ENCODE results near the gene MICAL3.

The MICAL3 gene

DNA sequence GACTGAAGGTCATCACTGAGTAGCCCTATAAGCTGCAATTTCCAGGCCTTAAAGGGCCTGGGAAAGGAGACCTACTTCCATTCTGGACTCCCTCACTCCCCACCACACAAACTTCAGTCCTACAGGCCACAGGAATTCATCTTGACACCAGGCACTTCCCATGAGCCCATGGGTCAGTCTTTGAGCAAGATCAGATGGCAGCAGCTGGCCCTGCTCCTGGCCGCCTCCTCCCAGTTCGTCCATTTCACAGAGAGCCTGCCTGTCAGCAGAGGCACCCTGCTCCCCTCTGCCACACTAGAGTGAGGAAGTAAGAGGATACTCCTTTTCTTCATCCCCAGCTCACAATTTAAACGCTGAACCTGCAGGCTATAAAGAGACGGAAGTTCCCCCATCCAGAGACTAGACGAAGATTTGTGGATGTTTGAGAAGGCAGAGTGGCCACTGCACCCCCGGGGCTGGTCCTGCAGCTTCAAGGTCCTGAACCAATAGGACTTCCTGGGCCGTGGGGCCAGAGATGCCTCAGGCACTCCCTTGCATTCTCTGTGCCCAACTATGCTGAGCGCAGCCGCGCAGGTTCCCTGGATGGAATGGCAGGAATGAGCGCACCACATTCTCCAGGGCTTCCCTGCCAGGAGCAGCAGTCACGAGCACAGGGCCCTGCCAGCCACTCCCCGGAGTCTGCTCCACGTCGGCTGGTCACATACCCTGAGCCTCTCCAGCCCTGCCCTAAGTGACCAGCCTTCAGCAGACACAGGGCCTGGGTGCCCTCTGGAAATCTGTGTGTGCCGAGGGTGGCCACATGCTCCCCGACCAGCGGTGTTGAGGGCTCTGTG is 216.6 kb downstream of the MICAL3 start:
- peaks cover 11% of the 10 kb centered on the region for H3K4me1 ChIP-seq (ENCODE audit: insufficient read depth, insufficient read length)
- no peak overlapping the region for H3K9ac ChIP-seq (ENCODE audit: insufficient read length, low read depth)
- no peak for DNase-seq (ENCODE audit: low read depth, low spot score)
- no peak for TF ChIP-seq SUZ12 (IDR thresholded peaks at IDR 0.05; ENCODE audit: extremely low read depth, insufficient read depth, insufficient read length)
- no peak for TF ChIP-seq ZNF274 (IDR thresholded peaks at IDR 0.05; ENCODE audit: low read depth, low read length)
- no peak for TF ChIP-seq YY1 (IDR thresholded peaks at IDR 0.05; ENCODE audit: insufficient read depth, insufficient read length)
- no peaks in the 10 kb centered on the region for H3K27me3 ChIP-seq (ENCODE audit: insufficient read depth, insufficient read length)
- no peaks in the 10 kb centered on the region for H3K9me3 ChIP-seq (ENCODE audit: insufficient read depth, low read length)
- H3K4me3 ChIP-seq (ENCODE audit: insufficient read length, low read depth) = no peak overlapping the region
- H3K36me3 ChIP-seq (ENCODE audit: insufficient read depth, insufficient read length, low read length) = peaks cover 53% of the 10 kb centered on the region

DNA sequence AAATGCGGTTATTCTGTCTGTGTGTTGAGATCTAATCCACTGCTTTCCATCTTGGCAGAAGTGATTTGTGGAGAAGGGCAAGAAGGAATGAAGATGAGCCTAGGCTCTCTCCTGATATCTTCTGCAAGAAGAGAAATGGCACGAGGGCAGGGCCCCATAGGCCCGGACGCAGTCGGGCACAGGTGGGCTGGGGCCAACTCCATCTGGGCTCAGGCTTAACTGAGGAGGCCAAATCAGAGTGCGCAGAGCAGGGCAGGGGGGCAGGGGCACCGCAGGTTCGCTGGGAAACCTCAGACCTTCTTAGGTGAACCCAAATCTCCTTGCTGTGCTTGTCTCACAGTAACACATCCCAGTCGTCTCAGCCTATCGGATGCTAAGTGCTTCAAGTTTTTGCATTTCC is 217.3 kb downstream of the MICAL3 start:
- no peak overlapping the region for H3K9ac ChIP-seq (ENCODE audit: insufficient read length, low read depth)
- no peaks in the 10 kb centered on the region for H3K27me3 ChIP-seq (ENCODE audit: insufficient read depth, insufficient read length)
- H3K4me1 ChIP-seq (ENCODE audit: insufficient read depth, insufficient read length) = peaks cover 11% of the 10 kb centered on the region
- no peak for DNase-seq (ENCODE audit: low read depth, low spot score)
- H3K9me3 ChIP-seq (ENCODE audit: insufficient read depth, low read length) = no peaks in the 10 kb centered on the region
- H3K36me3 ChIP-seq (ENCODE audit: insufficient read depth, insufficient read length, low read length) = peaks cover 46% of the 10 kb centered on the region
- TF ChIP-seq ZNF274 (IDR thresholded peaks at IDR 0.05; ENCODE audit: low read depth, low read length) = no peak
- TF ChIP-seq SUZ12 (IDR thresholded peaks at IDR 0.05; ENCODE audit: extremely low read depth, insufficient read depth, insufficient read length) = no peak
- no peak for TF ChIP-seq YY1 (IDR thresholded peaks at IDR 0.05; ENCODE audit: insufficient read depth, insufficient read length)
- H3K4me3 ChIP-seq (ENCODE audit: insufficient read length, low read depth) = no peak overlapping the region

DNA sequence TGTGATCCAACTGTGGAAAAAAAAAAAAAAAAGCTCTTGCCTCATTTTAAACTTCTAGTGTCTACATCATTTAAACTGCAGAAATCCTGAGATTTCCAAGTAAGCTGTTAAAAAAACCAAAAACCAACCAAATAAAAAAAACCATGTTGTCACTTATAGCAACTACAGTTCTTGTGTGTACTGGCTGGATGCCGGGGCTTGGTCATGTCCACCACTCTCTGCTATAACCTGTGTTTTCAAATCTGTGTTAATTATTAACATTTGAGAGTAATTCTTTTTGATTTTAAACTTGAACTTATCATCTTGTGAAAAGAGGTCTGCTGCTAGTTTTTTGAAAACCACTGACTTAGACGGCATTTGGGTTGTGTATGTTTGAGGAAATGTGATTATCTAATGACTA is 217.9 kb downstream of the MICAL3 start:
- Histone ChIP-seq H3K27me3 (ENCODE audit: insufficient read depth, insufficient read length) (no peaks in the 10 kb centered on the region), H3K9me3 (ENCODE audit: insufficient read depth, low read length) (no peaks in the 10 kb centered on the region), H3K4me1 (ENCODE audit: insufficient read depth, insufficient read length) (peaks cover 11% of the 10 kb centered on the region), H3K4me3 (ENCODE audit: insufficient read length, low read depth) (no peak overlapping the region), H3K36me3 (ENCODE audit: insufficient read depth, insufficient read length, low read length) (peaks cover 43% of the 10 kb centered on the region), H3K9ac (ENCODE audit: insufficient read length, low read depth) (no peak overlapping the region)
- no peak for TF ChIP-seq ZNF274 (IDR thresholded peaks at IDR 0.05; ENCODE audit: low read depth, low read length)
- TF ChIP-seq YY1 (IDR thresholded peaks at IDR 0.05; ENCODE audit: insufficient read depth, insufficient read length) = no peak
- no peak for TF ChIP-seq SUZ12 (IDR thresholded peaks at IDR 0.05; ENCODE audit: extremely low read depth, insufficient read depth, insufficient read length)
- no peak for DNase-seq (ENCODE audit: low read depth, low spot score)

DNA sequence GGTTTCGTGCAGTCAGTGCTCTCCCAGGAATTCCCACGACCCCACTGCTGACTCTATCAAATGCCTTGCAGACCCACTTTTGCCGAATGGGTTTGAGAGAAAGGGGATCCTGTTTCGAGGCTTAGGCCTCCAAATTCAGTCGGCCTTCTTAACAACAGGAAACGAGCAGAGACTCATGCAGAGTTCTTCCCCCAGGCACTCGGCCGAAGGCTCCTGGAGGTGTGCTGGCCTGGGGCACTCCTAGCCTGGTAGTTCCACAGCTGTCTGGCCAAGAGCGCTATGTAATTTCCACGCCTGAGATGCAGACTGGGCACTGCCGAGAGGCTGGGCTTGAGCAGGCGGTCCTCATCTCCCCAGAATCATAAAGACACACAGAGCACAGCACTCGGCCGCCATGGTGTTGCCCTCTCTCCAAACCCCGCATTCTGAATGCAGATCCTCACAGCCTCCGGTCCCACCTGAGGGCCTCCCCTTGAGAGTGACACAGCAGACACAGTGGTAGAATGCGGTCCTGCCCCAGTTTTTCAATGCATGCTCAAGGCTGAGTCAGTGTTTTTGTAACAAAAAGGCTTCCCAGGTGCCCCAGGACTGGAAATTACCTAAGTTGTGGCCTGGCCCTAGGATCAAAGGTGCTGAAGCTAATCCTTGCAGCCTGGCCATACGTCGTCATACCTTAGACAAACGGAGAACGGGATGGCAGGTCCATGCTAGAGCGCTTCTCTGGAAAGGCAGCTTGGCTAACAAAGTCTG is 219.9 kb downstream of the MICAL3 start:
- Histone ChIP-seq H3K27me3 (ENCODE audit: insufficient read depth, insufficient read length) (no peaks in the 10 kb centered on the region), H3K9ac (ENCODE audit: insufficient read length, low read depth) (no peak overlapping the region), H3K9me3 (ENCODE audit: insufficient read depth, low read length) (no peaks in the 10 kb centered on the region), H3K4me3 (ENCODE audit: insufficient read length, low read depth) (no peak overlapping the region), H3K36me3 (ENCODE audit: insufficient read depth, insufficient read length, low read length) (peaks cover 37% of the 10 kb centered on the region), H3K4me1 (ENCODE audit: insufficient read depth, insufficient read length) (peaks cover 11% of the 10 kb centered on the region)
- no peak for DNase-seq (ENCODE audit: low read depth, low spot score)
- TF ChIP-seq SUZ12 (IDR thresholded peaks at IDR 0.05; ENCODE audit: extremely low read depth, insufficient read depth, insufficient read length) (no peak), YY1 (IDR thresholded peaks at IDR 0.05; ENCODE audit: insufficient read depth, insufficient read length) (no peak), ZNF274 (IDR thresholded peaks at IDR 0.05; ENCODE audit: low read depth, low read length) (no peak)

DNA sequence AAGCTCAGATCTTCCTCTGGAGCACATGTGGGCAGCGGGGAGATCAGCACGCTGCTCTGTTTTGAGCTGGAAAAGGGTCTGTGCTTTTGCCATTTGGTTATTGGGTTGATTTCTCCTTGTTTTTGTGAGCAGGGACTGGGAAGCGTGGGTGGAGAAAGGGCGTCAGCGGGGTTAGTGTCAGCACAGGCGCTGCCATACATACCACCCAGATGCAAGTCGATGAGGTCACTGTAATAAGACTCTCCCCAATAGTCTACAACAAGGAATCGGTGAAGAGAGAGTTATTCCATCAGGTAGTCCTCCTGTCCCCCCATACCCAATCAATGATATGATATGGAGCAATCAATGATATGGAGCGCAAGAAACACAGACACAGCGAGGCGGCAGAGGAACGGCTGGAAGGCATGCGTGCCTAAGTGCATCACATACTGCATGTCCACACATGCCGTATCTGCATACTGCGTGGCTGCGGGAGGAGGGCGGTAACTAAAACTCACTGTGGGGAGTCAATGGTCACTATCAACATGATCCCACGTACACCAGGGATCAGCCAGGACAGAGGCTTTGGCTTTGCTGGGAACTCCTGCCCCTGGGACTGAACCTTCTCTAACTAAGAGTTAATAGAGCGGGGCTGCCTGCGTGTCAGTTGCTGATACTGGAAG is 220.6 kb downstream of the MICAL3 start:
- Histone ChIP-seq H3K9me3 (ENCODE audit: insufficient read depth, low read length) (no peaks in the 10 kb centered on the region), H3K9ac (ENCODE audit: insufficient read length, low read depth) (no peak overlapping the region), H3K4me3 (ENCODE audit: insufficient read length, low read depth) (no peak overlapping the region), H3K4me1 (ENCODE audit: insufficient read depth, insufficient read length) (peaks cover 11% of the 10 kb centered on the region), H3K27me3 (ENCODE audit: insufficient read depth, insufficient read length) (no peaks in the 10 kb centered on the region), H3K36me3 (ENCODE audit: insufficient read depth, insufficient read length, low read length) (peaks cover 30% of the 10 kb centered on the region)
- DNase-seq (ENCODE audit: low read depth, low spot score) = no peak
- TF ChIP-seq YY1 (IDR thresholded peaks at IDR 0.05; ENCODE audit: insufficient read depth, insufficient read length) = no peak
- TF ChIP-seq ZNF274 (IDR thresholded peaks at IDR 0.05; ENCODE audit: low read depth, low read length) = no peak
- TF ChIP-seq SUZ12 (IDR thresholded peaks at IDR 0.05; ENCODE audit: extremely low read depth, insufficient read depth, insufficient read length) = no peak

DNA sequence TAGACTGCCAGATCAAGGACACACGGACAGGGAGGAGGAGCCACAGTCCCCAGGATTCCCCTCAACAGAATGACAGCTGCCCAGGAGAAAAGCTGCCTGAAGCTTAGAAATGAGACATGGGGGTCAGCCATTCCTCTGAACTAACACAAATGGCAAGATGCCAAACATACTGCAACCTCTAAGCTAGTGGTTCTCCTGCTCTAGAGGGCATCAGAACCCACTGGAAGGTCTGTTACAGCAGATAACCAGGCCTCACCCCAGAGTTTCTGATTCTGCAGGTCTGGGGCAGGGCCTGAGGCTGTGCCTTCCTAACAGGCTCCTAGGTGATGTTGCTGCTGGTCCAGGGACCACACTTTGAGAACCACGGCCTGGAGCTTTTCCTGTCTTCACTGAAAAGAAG is 221.5 kb downstream of the MICAL3 start:
- Histone ChIP-seq H3K9me3 (ENCODE audit: insufficient read depth, low read length) (no peaks in the 10 kb centered on the region), H3K27me3 (ENCODE audit: insufficient read depth, insufficient read length) (no peaks in the 10 kb centered on the region), H3K9ac (ENCODE audit: insufficient read length, low read depth) (no peak overlapping the region), H3K36me3 (ENCODE audit: insufficient read depth, insufficient read length, low read length) (peaks cover 22% of the 10 kb centered on the region), H3K4me3 (ENCODE audit: insufficient read length, low read depth) (no peak overlapping the region), H3K4me1 (ENCODE audit: insufficient read depth, insufficient read length) (peaks cover 6% of the 10 kb centered on the region)
- no peak for TF ChIP-seq SUZ12 (IDR thresholded peaks at IDR 0.05; ENCODE audit: extremely low read depth, insufficient read depth, insufficient read length)
- DNase-seq (ENCODE audit: low read depth, low spot score) = no peak

DNA sequence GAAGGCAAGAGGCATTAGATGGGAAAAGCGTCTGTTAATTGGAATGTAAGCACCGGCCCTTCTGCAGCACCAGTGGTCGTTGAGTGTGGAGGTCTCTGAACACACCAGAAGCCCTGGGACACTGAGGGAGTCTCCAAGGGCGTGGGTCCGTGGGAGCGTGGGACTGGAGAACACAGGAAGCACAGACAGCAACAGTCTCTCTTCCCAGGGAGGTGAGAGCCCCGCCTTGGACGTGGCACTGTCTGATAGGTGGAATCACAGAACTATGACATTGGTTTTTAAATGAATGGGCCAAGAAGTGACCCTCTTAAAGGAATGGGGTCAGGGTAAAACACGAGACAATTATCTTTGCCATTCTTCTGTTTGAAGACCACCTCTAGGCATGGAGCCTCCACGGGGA is 221.9 kb downstream of the MICAL3 start:
- Histone ChIP-seq H3K36me3 (ENCODE audit: insufficient read depth, insufficient read length, low read length) (peaks cover 21% of the 10 kb centered on the region), H3K4me1 (ENCODE audit: insufficient read depth, insufficient read length) (peaks cover 6% of the 10 kb centered on the region)
- no peak for TF ChIP-seq YY1 (IDR thresholded peaks at IDR 0.05; ENCODE audit: insufficient read depth, insufficient read length)
- no peak for TF ChIP-seq ZNF274 (IDR thresholded peaks at IDR 0.05; ENCODE audit: low read depth, low read length)
- TF ChIP-seq SUZ12 (IDR thresholded peaks at IDR 0.05; ENCODE audit: extremely low read depth, insufficient read depth, insufficient read length) = no peak

More for the DNA sequence above, 221.9 kb downstream of the MICAL3 start:
- no peaks in the 10 kb centered on the region for H3K27me3 ChIP-seq (ENCODE audit: insufficient read depth, insufficient read length)
- H3K9ac ChIP-seq (ENCODE audit: insufficient read length, low read depth) = no peak overlapping the region
- no peak overlapping the region for H3K4me3 ChIP-seq (ENCODE audit: insufficient read length, low read depth)
- H3K9me3 ChIP-seq (ENCODE audit: insufficient read depth, low read length) = no peaks in the 10 kb centered on the region
- no peak for DNase-seq (ENCODE audit: low read depth, low spot score)

All from NT2/D1 (cell line).